HG03066 (cell line): Measurements from ENCODE around the gene CDIPT.
"Not testable (repeated sequence)": the region's sequence is repeated elsewhere in the genome, so short reads cannot be mapped to it uniquely, and the experiment has no call there.

Experiments used
- ATAC-seq: cut with Tn5 transposase; IDR thresholded peaks from one replicate; pipeline ENCODE4 v1.9.1; 2021; ENCODE audit warnings: low read depth; ENCODE audit not compliant: unreplicated experiment

CDIPT gene

DNA sequence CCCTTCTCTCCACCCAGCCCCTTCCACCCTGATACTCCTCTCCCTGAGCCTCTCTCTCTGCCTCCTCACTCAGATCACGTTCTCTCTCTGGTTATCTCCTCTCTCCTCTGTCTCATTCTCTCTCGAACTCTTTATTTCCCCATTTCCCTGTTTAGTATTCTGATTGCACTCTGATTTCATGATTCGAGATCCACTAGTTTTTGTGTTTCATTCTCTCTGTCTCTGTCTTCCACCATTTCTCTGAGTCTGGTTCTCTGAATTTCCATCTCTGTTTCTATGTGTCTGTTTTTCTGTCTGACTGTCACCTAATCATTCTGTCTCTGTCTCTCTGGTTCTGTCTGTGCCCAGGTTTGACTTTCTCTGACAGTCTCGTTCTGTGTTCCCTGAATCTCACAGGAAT lies 34.3 kb upstream of the CDIPT start:
- ATAC-seq = no peak

DNA sequence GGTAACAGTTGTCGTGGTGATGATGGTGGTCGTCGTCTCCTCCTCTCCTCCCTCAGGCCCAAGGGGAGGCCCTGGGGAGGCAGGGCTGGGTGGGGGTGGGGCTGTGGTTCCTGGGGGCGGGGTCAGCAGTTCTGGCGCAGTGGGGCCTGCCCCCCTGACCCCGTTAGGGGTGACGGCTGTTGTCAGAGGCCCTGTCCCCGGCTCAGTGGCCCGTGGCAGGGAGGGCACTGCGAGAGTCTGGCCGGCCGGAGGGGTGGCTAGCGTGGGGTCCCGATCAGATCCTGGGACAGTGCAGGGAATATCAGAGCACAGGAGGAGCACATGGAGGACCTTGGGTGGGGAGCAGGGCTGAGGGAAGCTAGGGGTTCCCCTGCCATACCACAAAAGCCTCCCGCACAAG lies 33.8 kb upstream of the CDIPT start:
- no peak for ATAC-seq

DNA sequence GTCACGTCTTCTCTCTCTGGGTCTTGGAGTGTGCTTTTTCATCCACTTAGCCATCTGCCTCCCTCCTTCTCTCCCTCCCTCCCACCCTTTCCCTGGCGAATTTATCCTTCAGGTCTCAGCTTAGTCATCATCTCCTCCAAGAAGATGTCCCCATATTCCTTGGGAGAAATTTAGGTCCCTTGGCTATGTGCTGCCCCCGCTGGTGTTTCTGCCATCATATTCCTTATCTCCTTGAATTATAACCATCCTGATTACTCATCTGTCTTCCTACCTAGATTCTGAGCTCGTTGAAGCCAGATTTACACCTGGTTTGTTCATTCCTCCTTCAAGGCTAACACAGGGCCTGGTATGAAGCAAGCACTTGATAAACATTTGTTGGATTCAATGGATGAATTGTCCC lies 31.3 kb upstream of the CDIPT start:
- ATAC-seq = no peak

DNA sequence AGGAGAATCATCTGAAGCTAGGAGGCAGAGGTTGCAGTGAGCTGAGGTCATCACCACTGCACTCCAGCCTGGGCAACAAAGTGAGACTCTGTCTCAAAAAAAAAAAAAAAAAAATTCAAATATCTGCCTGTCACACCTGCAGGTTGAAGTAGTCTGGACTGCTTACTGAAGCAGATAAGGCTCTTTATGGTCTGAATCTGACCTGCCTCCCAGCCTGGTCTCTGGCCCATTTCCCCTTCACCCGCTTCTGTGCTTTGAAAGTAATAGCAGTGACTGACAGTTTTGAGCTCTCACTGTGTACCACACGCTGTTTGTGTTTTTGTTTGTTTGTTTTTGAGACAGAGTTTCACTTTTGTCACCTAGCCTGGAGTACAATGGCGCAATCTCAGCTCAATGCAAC lies 30.5 kb upstream of the CDIPT start:
- ATAC-seq = no peak

DNA sequence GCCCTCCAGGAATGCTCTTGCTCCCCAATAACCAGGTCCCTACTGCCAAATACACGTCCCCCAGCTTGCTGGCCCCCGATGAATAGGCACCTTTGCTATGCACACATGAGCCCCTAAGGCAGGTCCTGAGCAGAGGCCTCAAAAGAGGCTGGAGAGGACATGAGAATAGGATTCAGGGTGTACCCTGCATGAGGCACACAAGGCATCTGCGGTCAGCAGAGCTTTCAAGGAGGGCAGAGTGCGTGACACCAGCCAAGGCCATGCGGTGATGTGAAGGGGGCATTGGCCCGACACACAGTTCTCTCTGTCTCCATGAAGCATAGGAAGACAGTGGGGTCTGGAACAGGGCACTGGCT lies 29.4 kb upstream of the CDIPT start:
- no peak for ATAC-seq

DNA sequence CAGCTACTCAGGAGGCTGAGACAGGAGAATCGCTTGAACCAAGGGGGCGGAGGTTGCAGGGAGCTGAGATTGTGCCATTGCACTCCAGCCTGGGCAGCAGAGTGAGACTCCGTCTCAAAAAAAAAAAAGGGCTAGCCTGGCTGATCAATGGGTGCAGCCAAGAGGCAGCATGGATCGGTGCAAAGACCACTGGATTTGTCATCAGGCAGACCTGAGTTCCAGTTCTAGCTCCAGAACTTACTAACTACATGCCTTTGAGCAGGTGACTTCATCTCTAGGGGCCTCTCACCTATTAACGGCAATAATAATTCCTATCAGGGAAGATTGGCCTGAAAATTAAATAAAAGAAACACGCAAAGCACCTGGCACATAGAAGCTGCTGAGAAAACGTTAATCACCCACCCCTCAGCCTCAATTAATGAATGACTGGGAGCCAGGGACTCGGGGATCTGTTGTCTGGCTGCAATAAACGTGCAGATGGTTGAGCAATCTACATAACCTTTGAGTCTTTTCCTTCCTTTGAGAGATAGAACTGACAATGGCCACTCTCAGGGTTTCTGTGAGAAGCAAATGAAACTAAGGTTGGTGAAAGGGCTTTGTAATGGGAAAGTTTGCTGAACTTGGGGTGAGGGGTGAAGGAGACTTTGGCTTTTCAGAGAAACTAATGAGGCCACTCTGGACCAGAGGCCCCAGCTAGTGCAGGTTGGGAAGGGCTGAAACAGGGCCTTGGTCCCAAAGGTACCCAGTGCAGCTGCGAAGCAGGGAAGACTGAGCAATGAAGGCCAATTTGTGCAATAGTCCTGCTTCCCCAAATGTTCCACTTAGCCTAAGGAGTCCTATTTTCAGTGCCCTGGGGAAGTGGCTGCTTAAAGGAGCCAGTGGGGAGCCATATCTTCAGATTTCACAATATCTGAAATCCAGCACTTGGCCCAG lies 28.8 kb upstream of the CDIPT start:
- ATAC-seq = no peak

DNA sequence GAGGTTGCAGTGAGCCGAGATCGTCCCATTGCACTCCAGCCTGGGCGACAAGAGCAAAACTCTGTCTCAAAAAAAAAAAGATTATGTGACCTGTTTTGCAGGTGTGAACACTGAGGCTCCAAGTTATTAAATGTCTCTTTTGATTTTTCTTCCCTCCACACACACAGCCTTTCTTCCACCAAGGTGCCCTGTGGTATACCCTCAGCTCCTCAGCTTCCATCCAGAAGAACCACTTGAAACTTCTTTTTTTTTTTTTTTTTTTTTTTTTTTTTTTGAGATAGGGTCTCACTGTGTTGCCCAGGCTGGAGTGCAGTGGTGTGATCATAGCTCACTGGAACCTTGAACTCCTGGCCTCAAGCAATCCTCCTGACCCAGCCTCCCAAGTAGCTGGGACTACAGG lies 26.3 kb upstream of the CDIPT start:
- not testable (repeated sequence) for ATAC-seq

DNA sequence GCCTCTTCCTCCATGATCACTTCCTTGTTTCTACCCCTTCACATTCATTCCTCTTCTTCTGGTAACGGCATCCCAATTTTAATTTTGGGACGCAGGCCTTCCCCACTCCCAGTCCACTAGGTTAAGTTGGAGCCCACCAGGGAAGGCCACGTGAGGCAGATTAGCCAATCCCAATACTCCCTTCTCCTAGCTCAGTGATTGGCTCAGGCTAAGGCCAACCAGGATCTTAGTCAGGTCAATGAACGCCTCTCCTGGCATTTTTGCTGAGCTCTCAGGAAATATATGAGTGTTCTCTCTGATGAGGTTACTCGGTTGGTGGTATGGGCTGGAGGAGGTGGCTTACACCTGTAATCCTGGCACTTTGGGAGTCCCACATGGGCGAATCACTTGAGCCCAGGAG lies 21.0 kb upstream of the CDIPT start:
- no peak for ATAC-seq

DNA sequence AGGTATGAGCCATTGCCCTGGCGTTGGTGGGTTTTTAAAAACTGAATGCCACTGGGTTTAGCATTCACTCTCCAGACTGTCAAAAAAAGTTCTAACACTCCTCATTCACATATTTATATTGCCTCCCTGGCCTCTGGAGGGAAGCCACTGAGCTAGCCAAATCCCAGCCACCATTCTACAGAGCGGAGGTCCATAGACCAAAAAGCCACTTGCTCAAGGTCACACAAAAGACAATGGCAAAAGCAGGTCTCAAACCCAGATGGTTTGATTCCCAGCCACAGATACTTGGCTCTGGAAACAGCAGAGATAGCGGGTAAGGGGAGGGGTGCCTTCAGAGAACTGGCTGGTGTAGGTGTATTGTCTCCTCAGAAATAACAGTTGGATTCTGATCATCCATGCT lies 18.0 kb upstream of the CDIPT start:
- no peak for ATAC-seq

DNA sequence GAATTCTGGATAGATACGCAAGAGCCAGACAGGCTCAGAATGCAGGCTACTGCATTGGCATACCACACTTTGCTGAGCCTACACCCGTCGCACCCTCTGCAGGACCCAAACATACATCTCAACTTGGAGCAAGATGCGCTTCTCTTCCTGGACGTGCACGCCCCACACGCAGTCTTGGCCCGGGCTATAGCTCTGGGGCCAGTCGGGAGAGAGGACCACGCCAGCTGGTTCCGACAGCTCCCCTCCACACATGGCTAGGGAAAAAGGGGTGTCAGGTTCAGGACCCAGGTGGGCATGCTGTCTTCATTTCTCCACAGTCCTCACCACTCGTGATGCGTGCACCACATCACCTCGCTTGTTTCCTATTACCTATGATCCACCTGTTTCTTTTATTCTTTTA lies 15.1 kb upstream of the CDIPT start:
- no peak for ATAC-seq

DNA sequence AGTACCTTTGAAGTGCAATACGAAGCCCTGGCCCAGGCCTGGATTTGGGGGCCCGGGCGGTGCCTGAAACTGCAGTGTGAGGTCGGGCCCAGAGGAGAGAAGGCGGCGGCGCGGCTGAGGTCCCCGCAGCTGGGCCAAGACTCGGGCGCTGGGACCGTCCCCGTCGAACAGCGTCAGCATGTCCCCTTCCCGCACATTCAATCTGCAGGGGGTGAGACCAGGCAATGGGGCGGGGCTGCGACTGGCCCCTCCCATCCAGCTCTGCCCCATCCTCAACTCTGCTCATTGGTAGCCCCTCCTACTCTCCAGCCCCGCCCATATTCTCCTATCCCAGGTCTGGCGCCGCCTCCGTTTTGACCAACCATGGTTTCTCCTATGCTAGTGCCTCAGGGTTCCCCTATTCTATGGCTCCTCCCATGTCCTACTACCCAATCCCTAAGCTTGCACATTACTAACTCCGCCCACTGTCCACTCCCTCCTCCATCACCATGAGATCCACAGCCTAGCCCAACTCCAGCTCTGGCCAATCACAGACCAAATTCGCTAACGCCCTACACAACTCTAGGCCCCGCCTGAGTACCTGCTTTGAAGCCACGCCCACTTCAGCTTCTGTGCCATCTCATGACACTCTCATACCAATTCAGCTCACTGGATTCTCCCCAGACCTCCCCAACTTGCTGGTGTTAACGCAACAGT lies 14.4 kb upstream of the CDIPT start:
- ATAC-seq = no peak

DNA sequence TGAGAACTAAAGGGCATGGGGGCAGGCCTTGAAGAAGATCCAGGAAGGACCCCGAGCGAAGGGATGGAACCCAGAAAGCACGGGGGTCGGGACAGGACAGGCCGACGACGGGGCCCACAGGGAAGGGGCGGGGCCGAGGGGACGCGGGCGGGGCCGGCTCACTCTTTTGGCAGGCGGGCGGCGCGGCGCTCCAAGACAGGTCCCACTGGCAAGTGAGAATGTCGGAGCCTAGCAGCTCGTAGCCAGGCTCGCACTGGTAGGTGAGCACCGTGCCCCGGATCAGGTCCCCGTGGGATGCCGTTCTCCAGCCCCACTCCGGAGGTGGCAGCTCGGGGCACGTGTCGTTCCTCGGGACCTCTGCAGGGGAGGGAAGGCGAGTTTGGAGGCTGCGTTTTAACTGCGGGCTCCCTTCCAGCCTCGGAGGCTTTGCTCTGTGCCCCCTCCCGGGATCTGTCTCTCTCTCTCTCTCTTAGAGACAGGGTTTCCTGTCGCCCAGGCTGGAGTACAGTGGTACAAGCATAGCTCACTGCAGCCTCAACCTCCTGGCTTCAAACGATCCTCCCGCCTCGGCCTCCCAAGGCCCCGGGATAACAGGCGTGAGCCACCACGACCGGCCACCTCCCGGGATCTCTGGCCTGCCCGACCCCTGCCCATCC lies 13.7 kb upstream of the CDIPT start:
- no peak for ATAC-seq

DNA sequence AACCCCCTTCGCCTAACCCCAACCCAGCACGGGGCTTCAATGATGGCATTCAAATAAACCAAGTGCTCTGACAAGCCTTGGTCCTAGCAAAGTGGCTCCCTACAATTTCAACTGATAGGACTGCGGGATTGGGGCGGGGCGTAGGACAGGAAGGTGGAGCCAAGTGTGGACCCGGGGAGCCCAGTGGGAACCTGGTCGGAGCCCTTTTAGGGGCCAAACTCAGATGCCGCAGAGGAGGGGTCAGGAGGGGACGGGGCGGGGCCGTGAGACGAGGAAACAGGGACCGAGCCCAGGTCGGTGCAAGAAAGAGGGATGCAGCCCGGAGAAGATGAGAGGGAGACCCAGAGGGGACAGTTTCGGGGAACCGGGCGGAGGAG lies 13.2 kb upstream of the CDIPT start:
- no peak for ATAC-seq

DNA sequence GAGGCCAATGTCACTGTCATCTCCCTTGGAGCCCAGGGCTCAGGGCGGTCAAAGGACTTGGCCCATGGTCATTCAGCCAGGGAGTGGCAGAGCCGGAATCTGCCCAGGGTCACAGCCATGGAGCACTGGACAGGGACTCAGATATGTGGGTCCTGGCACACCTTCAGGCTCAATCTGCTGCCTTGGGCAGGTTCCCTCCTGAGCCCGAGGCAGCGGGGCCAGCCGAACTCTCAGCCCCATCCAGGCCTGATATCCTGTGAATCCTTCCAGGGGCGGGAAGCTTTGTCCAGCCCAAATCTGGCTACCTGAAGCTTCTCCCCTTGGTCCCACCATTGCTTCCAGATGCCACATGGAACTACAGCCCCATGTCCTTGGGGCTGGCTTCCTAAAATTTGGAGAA lies 12.2 kb upstream of the CDIPT start:
- no peak for ATAC-seq

DNA sequence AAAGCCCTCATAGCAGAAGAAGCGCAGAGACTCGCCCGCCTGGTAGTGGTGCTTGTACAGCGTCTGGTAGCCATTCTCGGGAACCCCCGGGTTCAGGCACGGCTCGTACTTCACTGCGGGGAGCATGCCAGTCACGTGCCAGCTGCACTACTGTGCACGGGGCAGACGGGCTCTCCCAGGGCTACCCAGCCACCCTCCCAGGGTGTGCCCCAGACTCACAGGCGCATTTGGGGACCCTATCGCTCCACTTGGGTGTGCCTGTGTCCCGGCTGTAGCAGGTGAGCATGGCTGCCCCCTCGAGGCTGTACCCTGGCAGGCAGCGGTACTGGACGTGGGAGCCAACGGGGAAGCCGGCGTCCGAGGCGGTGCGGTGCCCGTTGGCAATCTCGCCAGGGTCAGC lies 10.3 kb upstream of the CDIPT start:
- ATAC-seq = no peak

DNA sequence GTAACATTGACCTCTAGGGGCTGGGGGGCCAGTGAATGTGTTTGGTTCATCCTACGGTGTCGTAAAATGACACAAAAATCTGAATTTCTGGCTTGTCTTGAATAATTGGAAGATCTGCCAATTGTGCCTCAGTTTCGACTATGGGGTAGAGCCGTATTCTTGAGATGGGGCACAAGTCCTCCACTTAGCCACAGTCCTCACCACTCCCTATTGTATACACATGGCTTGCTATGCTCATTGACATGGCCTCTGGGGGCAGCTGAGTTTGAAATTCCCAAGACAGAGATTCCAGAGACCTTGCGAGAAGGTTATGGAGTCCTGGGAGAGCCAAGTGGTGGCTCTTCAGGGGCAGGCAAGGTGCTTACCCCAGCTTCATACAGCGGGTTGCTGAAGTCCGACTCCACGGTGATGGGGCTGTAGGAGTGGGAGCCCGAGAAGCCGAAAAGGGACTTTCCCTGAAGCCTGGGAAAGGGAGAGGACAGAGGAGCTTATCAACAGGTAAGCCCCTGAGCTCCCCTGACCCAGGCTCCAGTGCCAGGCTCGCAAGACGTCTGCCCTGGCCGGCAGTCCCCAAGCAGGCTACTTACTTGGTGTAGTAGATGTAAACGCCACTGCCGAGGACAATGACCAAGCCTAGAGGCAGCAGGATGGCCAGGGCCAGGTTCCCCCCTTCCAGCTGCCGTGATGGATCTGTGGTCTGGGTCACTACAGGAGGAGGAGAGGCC lies 9.0 kb upstream of the CDIPT start:
- ATAC-seq = no peak

DNA sequence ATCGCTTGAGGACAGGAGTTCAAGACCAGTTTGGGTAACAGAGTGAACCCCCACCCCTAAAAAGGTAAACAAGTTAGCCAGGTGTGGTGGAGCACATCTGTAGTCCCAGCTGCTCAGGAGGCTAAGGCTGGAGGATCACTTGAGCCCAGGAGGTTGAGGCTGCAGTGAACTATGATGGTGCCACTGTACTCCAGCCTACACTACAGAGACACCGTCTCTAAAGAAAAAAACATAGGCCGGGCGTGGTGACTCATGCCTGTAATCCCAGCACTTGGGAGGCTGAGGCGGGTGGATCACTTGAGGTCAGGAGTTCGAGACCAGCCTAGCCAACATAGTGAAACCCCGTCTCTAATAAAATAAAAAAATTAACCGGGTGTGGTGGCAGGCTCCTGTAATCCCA lies 6.0 kb upstream of the CDIPT start:
- not testable (repeated sequence) for ATAC-seq

DNA sequence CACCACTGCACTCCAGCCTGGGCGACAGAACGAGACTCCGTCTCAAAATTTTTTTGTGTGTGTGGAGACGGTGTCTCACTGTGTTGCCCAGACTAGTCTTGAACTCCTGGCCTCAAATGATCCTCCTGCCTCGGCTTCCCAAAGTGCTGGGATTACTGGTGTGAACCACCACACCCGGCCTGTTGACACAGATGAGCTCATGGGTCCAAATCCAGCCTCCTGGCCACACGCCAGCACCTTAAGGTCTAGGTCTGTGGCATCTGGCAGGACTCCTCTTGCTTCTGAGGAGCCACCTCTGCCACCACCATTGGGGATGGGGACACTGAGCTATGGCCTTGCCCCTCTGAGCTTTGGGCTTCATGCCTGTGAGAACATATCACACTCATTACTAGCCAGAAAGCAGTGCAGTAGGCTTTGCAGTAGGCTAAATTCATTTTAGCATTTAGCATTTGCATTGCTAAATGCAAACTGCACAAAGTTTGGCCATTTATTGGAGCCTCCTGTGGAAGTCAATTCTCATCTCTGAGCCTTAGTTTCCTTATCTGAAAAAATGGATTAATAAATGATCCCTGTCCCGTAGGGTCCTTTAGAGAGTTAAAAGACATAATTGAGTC lies 5.5 kb upstream of the CDIPT start:
- no peak for ATAC-seq

DNA sequence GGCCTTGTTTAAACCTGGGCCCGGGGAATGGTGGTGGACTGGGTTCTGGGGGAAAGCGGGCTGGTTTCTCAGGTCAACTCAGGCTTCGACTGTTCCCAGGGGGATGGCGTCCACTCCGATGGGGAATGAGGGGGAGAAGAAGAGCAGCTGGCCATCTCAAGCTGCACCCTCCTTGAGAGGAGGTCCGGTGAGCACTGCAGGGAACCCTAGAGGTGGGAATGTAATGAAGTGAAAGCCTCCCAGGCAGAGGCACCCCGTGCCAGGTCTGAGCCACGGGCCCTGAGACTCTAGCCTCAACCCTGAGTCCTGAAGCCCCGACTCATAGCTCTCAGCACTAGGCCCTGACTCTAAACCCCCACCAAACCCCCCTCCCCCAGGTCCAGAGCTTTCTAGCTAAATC lies 1.2 kb upstream of the CDIPT start:
- ATAC-seq = no peak

DNA sequence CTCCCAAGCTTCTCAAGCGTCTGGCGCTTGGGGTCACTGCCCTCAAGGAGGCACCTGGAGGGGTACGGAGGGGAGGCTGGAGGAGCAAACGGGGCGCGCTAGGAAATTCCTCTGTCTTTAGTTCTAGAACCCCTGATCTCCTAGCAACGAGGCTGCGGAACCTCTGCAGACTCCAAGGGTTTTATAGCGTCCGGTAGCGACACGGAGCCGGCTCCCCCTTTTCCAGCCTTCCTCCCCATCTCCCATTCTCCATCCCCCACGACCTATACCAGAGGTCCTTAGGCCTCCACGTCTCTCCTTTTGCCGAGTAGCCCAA lies 601 bp upstream of the CDIPT start:
- no peak for ATAC-seq

DNA sequence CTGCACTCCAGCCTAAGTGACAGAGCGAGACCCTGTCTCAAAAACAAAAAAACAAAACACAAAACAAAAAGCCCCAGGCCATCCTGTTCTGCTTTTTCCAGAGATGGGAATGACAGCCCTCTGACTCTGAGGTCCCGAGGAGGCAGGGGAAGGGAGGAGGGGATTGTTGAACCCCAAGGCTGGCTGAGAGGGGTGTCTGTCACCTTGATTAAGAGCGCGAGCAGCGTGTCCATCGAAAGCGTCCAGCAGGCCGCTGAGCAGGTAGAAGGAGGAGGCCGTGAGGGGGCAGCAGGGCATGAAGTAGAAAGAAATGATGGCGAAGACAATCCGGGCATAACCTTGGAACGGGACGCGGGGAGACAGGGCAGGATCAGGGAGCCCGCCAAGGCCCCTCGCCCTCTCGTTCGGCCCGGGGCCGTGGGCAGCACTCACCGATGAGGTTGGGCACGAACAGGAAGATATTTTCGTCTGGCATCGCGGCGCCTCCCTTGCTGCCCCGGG lies 593 bp downstream of the CDIPT start:
- no peak for ATAC-seq
